K562 (cell line): ENCODE results near the gene EPB41L4B. TPM values are rescaled to one million over a fixed set of nuclear protein-coding genes. Genes with fewer than 3 reads are reported as not detected.
A peak's percentile ranks its signal among the peaks of the same experiment; 100 is the strongest.

Experiments used
- ARID1B ChIP-seq: fragments of 450-650 bp; IDR thresholded peaks from 2 replicates; pipeline ENCODE4 v1.6.1; 2016; ENCODE audit warnings: antibody characterized with exemption, mild to moderate bottlenecking, inconsistent platforms
- CBFA2T3 ChIP-seq: fragments of 450-650 bp; IDR thresholded peaks from 2 replicates; pipeline ENCODE4 v1.6.1; 2017
- ELF4 ChIP-seq: fragments of 450-650 bp; formaldehyde crosslinking; IDR thresholded peaks from 2 replicates; pipeline ENCODE4 v1.4.0; 2022; ENCODE audit warnings: missing genetic modification characterization
- KDM4B ChIP-seq, 2 experiments: fragments of 450-650 bp in 1 of 2; sonication (generic) in 1 of 2; IDR thresholded peaks; 2 replicates each; pipeline ENCODE4 v1.6.1; 2016 to 2017; ENCODE audit warnings: borderline replicate concordance in 2 of 2, antibody characterized with exemption in 1 of 2, low read depth in 1 of 2, mild to moderate bottlenecking in 1 of 2
- RCOR1 ChIP-seq, 2 experiments: IDR thresholded peaks; 2 replicates each; pipeline ENCODE4 v1.6.1; 2012; ENCODE audit warnings: low read depth in 2 of 2, low read length in 2 of 2, borderline replicate concordance in 1 of 2, improper control_type of control experiment in 1 of 2
- SLC30A9 ChIP-seq: fragments of 250-450 bp; sonication (Bioruptor Pico); IDR thresholded peaks from 2 replicates; pipeline ENCODE4 v1.8.0; 2022; ENCODE audit warnings: mild to moderate bottlenecking, moderate library complexity
- TEAD4 ChIP-seq, 2 experiments: sonication (generic) in 1 of 2; formaldehyde crosslinking in 1 of 2; IDR thresholded peaks; 2 replicates each; pipeline versions ENCODE4 v1.6.1 to v1.8.0; 2012 to 2022; ENCODE audit warnings: borderline replicate concordance in 1 of 2, inconsistent platforms in 1 of 2, low read length in 1 of 2, mild to moderate bottlenecking in 1 of 2, missing genetic modification reagents in 1 of 2
- TRIM24 ChIP-seq, 2 experiments: fragments of 450-650 bp; IDR thresholded peaks; 2 replicates each; pipeline ENCODE4 v1.6.1; 2016
- ZNF165 ChIP-seq: fragments of 250-450 bp; sonication (Bioruptor Pico); IDR thresholded peaks from 2 replicates; pipeline ENCODE4 v1.4.0; 2020; ENCODE audit warnings: borderline replicate concordance
- ZNF609 ChIP-seq: sonication (generic); formaldehyde crosslinking; IDR thresholded peaks from 2 replicates; pipeline ENCODE4 v1.8.1; 2023; ENCODE audit warnings: missing genetic modification reagents, mild to moderate bottlenecking, borderline replicate concordance
- polyA plus RNA-seq, 8 experiments: library from polyadenylated mRNA; depleted of rRNA in 4 of 8; stranded (reverse) in 5 of 8; unstranded in 3 of 8; fragments of >200 nt; fragmentation: Nextera tagmentation in 2 of 8; fragmentation: Illumina TruSeq in 1 of 8; extraction: Ambion mirVana in 2 of 8; extraction: Trizol in 1 of 8; gene quantifications; 2 replicates each; pipeline versions ENCODE4 v1.2.1 to v1.2.3, GENCODE V29; 2011 to 2014; ENCODE audit warnings: inconsistent platforms in 1 of 8, missing spikeins in 1 of 8
- total RNA-seq, 7 experiments: library from RNA; depleted of rRNA in 6 of 7; stranded (reverse); fragments of >200 nt in 6 of 7; fragmentation: Illumina TruSeq in 2 of 7; extraction: Trizol in 2 of 7; gene quantifications; 2 replicates each; pipeline versions ENCODE4 v1.2.1 to v1.2.3, GENCODE V29; 2011 to 2021; ENCODE audit warnings: low replicate concordance in 1 of 7
- TF ChIP-seq, protein P1 (sequence below): fragments of 150-350 bp; IDR thresholded peaks from 2 replicates; pipeline ENCODE4 v1.6.1; 2014; ENCODE audit warnings: low read depth, mild to moderate bottlenecking, low read length, borderline replicate concordance
- TF ChIP-seq, protein P2 (sequence below), 2 experiments: fragments of 450-650 bp; IDR thresholded peaks; 2 replicates each; pipeline ENCODE4 v1.6.1; 2018; ENCODE audit warnings: mild to moderate bottlenecking in 2 of 2, low read depth in 1 of 2; ENCODE audit not compliant: partially characterized antibody in 2 of 2
- TF ChIP-seq, protein P3 (sequence below): sonication (generic); formaldehyde crosslinking; IDR thresholded peaks from 2 replicates; pipeline ENCODE4 v1.9.0; 2022; ENCODE audit warnings: mild to moderate bottlenecking, missing genetic modification reagents

Gene EPB41L4B
- total and polyA plus RNA-seq, 9 of the 15 experiments (the other 6 are each of a cell fraction or from before 2014, with no cell fraction given): 0.09 to 0.38 (median 0.21) TPM

GRCh38 chr9:109311731-109312130 is 9.1 kb downstream of the EPB41L4B start (continued):
- TF ChIP-seq, protein P1, sequence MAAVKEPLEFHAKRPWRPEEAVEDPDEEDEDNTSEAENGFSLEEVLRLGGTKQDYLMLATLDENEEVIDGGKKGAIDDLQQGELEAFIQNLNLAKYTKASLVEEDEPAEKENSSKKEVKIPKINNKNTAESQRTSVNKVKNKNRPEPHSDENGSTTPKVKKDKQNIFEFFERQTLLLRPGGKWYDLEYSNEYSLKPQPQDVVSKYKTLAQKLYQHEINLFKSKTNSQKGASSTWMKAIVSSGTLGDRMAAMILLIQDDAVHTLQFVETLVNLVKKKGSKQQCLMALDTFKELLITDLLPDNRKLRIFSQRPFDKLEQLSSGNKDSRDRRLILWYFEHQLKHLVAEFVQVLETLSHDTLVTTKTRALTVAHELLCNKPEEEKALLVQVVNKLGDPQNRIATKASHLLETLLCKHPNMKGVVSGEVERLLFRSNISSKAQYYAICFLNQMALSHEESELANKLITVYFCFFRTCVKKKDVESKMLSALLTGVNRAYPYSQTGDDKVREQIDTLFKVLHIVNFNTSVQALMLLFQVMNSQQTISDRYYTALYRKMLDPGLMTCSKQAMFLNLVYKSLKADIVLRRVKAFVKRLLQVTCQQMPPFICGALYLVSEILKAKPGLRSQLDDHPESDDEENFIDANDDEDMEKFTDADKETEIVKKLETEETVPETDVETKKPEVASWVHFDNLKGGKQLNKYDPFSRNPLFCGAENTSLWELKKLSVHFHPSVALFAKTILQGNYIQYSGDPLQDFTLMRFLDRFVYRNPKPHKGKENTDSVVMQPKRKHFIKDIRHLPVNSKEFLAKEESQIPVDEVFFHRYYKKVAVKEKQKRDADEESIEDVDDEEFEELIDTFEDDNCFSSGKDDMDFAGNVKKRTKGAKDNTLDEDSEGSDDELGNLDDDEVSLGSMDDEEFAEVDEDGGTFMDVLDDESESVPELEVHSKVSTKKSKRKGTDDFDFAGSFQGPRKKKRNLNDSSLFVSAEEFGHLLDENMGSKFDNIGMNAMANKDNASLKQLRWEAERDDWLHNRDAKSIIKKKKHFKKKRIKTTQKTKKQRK: no peak
- TF ChIP-seq RCOR1 (IDR thresholded peaks at IDR 0.05; ENCODE audit: borderline replicate concordance in 1 of 2, low read depth in 2 of 2, low read length in 2 of 2): peak in 1 of 2 experiments; percentile 84; a peak in 2 of 4 replicates
- TF ChIP-seq, protein P2, sequence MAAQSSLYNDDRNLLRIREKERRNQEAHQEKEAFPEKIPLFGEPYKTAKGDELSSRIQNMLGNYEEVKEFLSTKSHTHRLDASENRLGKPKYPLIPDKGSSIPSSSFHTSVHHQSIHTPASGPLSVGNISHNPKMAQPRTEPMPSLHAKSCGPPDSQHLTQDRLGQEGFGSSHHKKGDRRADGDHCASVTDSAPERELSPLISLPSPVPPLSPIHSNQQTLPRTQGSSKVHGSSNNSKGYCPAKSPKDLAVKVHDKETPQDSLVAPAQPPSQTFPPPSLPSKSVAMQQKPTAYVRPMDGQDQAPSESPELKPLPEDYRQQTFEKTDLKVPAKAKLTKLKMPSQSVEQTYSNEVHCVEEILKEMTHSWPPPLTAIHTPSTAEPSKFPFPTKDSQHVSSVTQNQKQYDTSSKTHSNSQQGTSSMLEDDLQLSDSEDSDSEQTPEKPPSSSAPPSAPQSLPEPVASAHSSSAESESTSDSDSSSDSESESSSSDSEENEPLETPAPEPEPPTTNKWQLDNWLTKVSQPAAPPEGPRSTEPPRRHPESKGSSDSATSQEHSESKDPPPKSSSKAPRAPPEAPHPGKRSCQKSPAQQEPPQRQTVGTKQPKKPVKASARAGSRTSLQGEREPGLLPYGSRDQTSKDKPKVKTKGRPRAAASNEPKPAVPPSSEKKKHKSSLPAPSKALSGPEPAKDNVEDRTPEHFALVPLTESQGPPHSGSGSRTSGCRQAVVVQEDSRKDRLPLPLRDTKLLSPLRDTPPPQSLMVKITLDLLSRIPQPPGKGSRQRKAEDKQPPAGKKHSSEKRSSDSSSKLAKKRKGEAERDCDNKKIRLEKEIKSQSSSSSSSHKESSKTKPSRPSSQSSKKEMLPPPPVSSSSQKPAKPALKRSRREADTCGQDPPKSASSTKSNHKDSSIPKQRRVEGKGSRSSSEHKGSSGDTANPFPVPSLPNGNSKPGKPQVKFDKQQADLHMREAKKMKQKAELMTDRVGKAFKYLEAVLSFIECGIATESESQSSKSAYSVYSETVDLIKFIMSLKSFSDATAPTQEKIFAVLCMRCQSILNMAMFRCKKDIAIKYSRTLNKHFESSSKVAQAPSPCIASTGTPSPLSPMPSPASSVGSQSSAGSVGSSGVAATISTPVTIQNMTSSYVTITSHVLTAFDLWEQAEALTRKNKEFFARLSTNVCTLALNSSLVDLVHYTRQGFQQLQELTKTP (IDR thresholded peaks at IDR 0.05; ENCODE audit: low read depth in 1 of 2, partially characterized antibody in 2 of 2): no peak
- TF ChIP-seq TRIM24 (IDR thresholded peaks at IDR 0.05): no peak
- TF ChIP-seq TEAD4 (IDR thresholded peaks at IDR 0.05; ENCODE audit: low read length): peak; percentile 47
- no peak for TF ChIP-seq TEAD4 (CRISPR knock-in tag; IDR thresholded peaks at IDR 0.05; ENCODE audit: borderline replicate concordance)
- no peak for TF ChIP-seq KDM4B (IDR thresholded peaks at IDR 0.05; ENCODE audit: borderline replicate concordance in 2 of 2, low read depth in 1 of 2)
- TF ChIP-seq SLC30A9: no peak
- peak; percentile 71 for TF ChIP-seq CBFA2T3
- no peak for TF ChIP-seq ARID1B
- no peak for TF ChIP-seq ELF4
- TF ChIP-seq ZNF609 (CRISPR knock-in tag): no peak
- no peak for TF ChIP-seq ZNF165
- TF ChIP-seq, protein P3, sequence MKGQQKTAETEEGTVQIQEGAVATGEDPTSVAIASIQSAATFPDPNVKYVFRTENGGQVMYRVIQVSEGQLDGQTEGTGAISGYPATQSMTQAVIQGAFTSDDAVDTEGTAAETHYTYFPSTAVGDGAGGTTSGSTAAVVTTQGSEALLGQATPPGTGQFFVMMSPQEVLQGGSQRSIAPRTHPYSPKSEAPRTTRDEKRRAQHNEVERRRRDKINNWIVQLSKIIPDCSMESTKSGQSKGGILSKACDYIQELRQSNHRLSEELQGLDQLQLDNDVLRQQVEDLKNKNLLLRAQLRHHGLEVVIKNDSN (CRISPR knock-in tag): no peak
